Nephron (organoid): ENCODE results near the gene CROCC2.

Source experiments
- H3K27ac Mint-ChIP-seq, 3 experiments: 2 replicates each; pipeline ENCODE4 v1.8.0; 2020; ENCODE audit warnings: mixed read lengths in 3 of 3, mild to moderate bottlenecking in 2 of 3, moderate library complexity in 1 of 3
- H3K27me3 Mint-ChIP-seq: 2 replicates; pipeline ENCODE4 v1.8.0; 2021; ENCODE audit warnings: low read depth, mild to moderate bottlenecking, moderate library complexity, mixed read lengths
- H3K36me3 Mint-ChIP-seq: 2 replicates; pipeline ENCODE4 v1.8.0; 2020; ENCODE audit warnings: low read depth, mixed read lengths
- H3K4me1 Mint-ChIP-seq: 2 replicates; pipeline ENCODE4 v1.8.0; 2020; ENCODE audit warnings: mixed read lengths
- H3K4me3 Mint-ChIP-seq, 3 experiments: 2 replicates each; pipeline ENCODE4 v1.8.0; 2020; ENCODE audit warnings: mild to moderate bottlenecking in 3 of 3, mixed read lengths in 3 of 3, moderate library complexity in 2 of 3
- H3K9me3 Mint-ChIP-seq: 2 replicates; pipeline ENCODE4 v1.8.0; 2020; ENCODE audit warnings: mixed read lengths
- CTCF ChIP-seq, 3 experiments: fragments of 200-600 bp; sonication (generic); IDR thresholded peaks; one replicate each; pipeline ENCODE4 v1.5.0; 2021; ENCODE audit warnings: antibody characterized with exemption in 3 of 3; ENCODE audit not compliant: unreplicated experiment in 3 of 3

CROCC2 gene

GRCh38 chr2:240922245-240922981 is 16.3 kb downstream of the CROCC2 start:
- no peak overlapping the region for H3K27ac Mint-ChIP-seq
- H3K27me3 Mint-ChIP-seq = peaks cover 10% of the 10 kb centered on the region
- no peaks in the 10 kb centered on the region for H3K36me3 Mint-ChIP-seq

GRCh38 chr2:240922982-240923537 is 16.9 kb downstream of the CROCC2 start:
- Mint-ChIP-seq H3K9me3 (peaks cover 2% of the 10 kb centered on the region), H3K4me3 (no peak overlapping the region), H3K27ac (no peak overlapping the region), H3K27me3 (peaks cover 13% of the 10 kb centered on the region), H3K4me1 (peaks cover 5% of the 10 kb centered on the region), H3K36me3 (no peaks in the 10 kb centered on the region)
- no peak for TF ChIP-seq CTCF (IDR thresholded peaks at IDR 0.05; ENCODE audit: unreplicated experiment in 3 of 3)

More at GRCh38 chr2:240922245-240922981, 16.3 kb downstream of the CROCC2 start:
- H3K4me1 Mint-ChIP-seq = peaks cover 5% of the 10 kb centered on the region
- no peak for TF ChIP-seq CTCF (IDR thresholded peaks at IDR 0.05; ENCODE audit: unreplicated experiment in 3 of 3)
- H3K9me3 Mint-ChIP-seq = no peaks in the 10 kb centered on the region
- H3K4me3 Mint-ChIP-seq = no peak overlapping the region

GRCh38 chr2:240925191-240925567 is 19.0 kb downstream of the CROCC2 start:
- no peak overlapping the region for H3K27ac Mint-ChIP-seq
- H3K4me3 Mint-ChIP-seq = no peak overlapping the region
- TF ChIP-seq CTCF (IDR thresholded peaks at IDR 0.05; ENCODE audit: unreplicated experiment in 3 of 3) = no peak
- peaks cover 5% of the 10 kb centered on the region for H3K4me1 Mint-ChIP-seq
- H3K27me3 Mint-ChIP-seq = peaks cover 11% of the 10 kb centered on the region
- H3K36me3 Mint-ChIP-seq = no peaks in the 10 kb centered on the region
- H3K9me3 Mint-ChIP-seq = peaks cover 9% of the 10 kb centered on the region

GRCh38 chr2:240925568-240926515 is 19.7 kb downstream of the CROCC2 start:
- Mint-ChIP-seq H3K9me3 (peaks cover 9% of the 10 kb centered on the region), H3K27me3 (peaks cover 7% of the 10 kb centered on the region), H3K36me3 (no peaks in the 10 kb centered on the region), H3K4me1 (peaks cover 5% of the 10 kb centered on the region), H3K4me3 (no peak overlapping the region), H3K27ac (no peak overlapping the region)
- TF ChIP-seq CTCF (IDR thresholded peaks at IDR 0.05; ENCODE audit: unreplicated experiment in 3 of 3) = no peak

- H3K27me3 Mint-ChIP-seq = peaks cover 10% of the 10 kb centered on the region
- no peak overlapping the region for H3K4me3 Mint-ChIP-seq
- peak overlapping the region in 1 of 3 experiments; percentile 3 for H3K27ac Mint-ChIP-seq
- H3K9me3 Mint-ChIP-seq = peaks cover 9% of the 10 kb centered on the region
- H3K4me1 Mint-ChIP-seq = peaks cover 5% of the 10 kb centered on the region
- no peak for TF ChIP-seq CTCF (IDR thresholded peaks at IDR 0.05; ENCODE audit: unreplicated experiment in 3 of 3)
- H3K36me3 Mint-ChIP-seq = no peaks in the 10 kb centered on the region
Observed at GRCh38 chr2:240926516-240927389, 20.6 kb downstream of the CROCC2 start.
